BJ (cell line): ENCODE measurements around the gene FAM217A. TPM values are rescaled to one million over a fixed set of nuclear protein-coding genes. Genes with fewer than 3 reads are reported as not detected.

Experiments
- CTCF ChIA-PET: fragments of 350-600 bp; formaldehyde crosslinking; extraction: SDS; loops from one replicate; lab custom pipeline; 2021; ENCODE audit warnings: antibody characterized with exemption, inconsistent platforms; lab: Yijun Ruan, JAX
- POLR2A ChIA-PET: fragments of 300-600 bp; sonication (Branson Sonifier 250); formaldehyde crosslinking; extraction: SDS; loops from one replicate; lab custom pipeline; 2021; ENCODE audit warnings: antibody characterized with exemption; lab: Charles Lee
- DNase-seq: peaks from one replicate; pipeline ENCODE4 v3.0.0-alpha.2; 2011; ENCODE audit warnings: low read depth
- H3K27me3 ChIP-seq: 2 replicates; pipeline ENCODE4 v1.6.0; 2011; ENCODE audit warnings: low read length; ENCODE audit not compliant: control insufficient read depth, insufficient read depth
- H3K36me3 ChIP-seq: 2 replicates; pipeline ENCODE4 v1.5.1; 2011; ENCODE audit warnings: low read length; ENCODE audit not compliant: control insufficient read depth, insufficient read depth
- H3K4me3 ChIP-seq: 2 replicates; pipeline ENCODE4 v1.5.1; 2011; ENCODE audit warnings: low read depth, mild to moderate bottlenecking, control low read depth, low read length
- CTCF ChIP-seq: IDR thresholded peaks from 2 replicates; pipeline ENCODE4 v1.5.1; 2011; ENCODE audit warnings: low read depth, mild to moderate bottlenecking, control low read depth, inconsistent platforms, low read length, moderate library complexity; ENCODE audit not compliant: insufficient read depth
- polyA plus RNA-seq: library from polyadenylated mRNA; depleted of rRNA; stranded (reverse); fragments of >200 nt; gene quantifications from 2 replicates; pipeline ENCODE4 v1.2.3, GENCODE V29; 2011

FAM217A gene
- polyA plus RNA-seq, 1 experiment = not detected

DNA sequence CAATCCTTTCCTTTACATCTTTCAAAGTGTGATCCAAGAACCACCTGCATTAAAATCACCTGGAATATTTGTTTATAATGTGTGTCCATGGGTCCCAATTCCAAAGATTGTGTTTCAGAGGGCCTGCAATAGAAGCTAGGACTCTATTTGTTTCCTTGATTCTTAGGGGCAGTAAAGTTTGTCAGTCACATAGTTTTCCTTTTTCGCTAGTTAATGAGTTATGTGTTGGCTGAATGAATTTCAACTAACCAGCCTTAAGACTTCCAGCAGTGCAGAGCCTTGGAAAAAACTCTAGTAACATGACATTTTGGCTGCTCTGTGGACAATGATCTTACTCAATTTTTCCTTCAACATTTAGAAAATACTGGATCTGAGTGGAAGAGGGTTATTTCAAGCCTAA lies 11.3 kb downstream of the FAM217A start:
- ChIA-PET CTCF (interaction anchor here (0.8 kb wide), 1 partner anchor 49 kb away, joined by 3 read pairs; no protein-coding TSS in a partner anchor), POLR2A (no interaction called here)
- no peak for DNase-seq
- H3K36me3 ChIP-seq = peaks cover 1% of the 10 kb centered on the region; the same call in 1 of the 2 replicates
- no peak for TF ChIP-seq CTCF
- H3K27me3 ChIP-seq = no peaks in the 10 kb centered on the region
- no peak overlapping the region for H3K4me3 ChIP-seq

DNA sequence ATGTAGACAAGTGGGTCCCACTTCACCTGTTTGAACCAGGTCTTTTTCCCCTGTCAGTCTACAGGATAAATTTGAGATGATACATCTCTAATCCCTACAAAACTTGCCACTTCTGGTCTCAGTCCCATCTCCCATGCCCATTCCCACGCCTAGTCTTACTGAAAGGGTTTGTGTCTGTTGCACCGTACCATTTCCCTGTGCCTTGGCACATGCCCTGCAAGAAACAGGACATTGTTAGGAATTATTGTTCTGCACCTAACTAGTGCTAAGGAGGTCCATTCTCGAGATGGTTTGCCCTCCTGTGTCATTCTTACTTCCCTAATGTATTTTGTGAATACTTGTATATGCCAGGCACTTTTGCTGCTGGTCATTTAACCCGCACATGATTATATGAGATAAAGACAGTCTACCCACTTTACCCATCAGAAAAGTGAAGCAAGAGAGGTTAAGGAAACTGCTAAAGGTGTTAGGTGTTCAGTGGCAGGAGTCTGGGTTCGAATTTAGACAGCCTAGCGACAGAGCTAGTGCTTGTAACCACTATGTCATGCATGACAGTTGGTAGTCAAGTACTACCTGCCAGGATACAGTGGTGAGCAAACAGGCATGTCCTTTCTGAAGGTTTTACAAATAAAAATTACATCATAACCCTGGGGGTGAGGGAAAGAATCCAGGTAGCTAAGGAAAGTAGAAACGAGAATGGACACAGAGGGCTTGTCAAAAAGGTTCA lies 12.7 kb downstream of the FAM217A start:
- H3K27me3 ChIP-seq = no peaks in the 10 kb centered on the region
- no peak for DNase-seq
- peaks cover 1% of the 10 kb centered on the region; the same call in 1 of the 2 replicates for H3K36me3 ChIP-seq
- no peak overlapping the region for H3K4me3 ChIP-seq
- ChIA-PET POLR2A (no interaction called here), CTCF (interaction anchor here (1.0 kb wide), 2 partner anchors 11 to 13 kb away, joined by 3 to 4 read pairs; no protein-coding TSS in a partner anchor)
- no peak for TF ChIP-seq CTCF

GRCh38 chr6:4059115-4059777 lies 19.7 kb downstream of the FAM217A start:
- H3K36me3 ChIP-seq = peaks cover 7% of the 10 kb centered on the region
- DNase-seq = peak; percentile 50
- ChIA-PET POLR2A (no interaction called here), CTCF (interaction anchor here (0.6 to 7.1 kb wide), 7 partner anchors 9 to 97 kb away, joined by 3 to 46 read pairs (median 4); no protein-coding TSS in a partner anchor)
- no peak overlapping the region for H3K4me3 ChIP-seq
- H3K27me3 ChIP-seq = no peaks in the 10 kb centered on the region
- peak; percentile 44 for TF ChIP-seq CTCF

- no peaks in the 10 kb centered on the region for H3K27me3 ChIP-seq
- peaks cover 8% of the 10 kb centered on the region for H3K36me3 ChIP-seq
- TF ChIP-seq CTCF = no peak
- H3K4me3 ChIP-seq = no peak overlapping the region
- POLR2A ChIA-PET = no interaction called here
- no peak for DNase-seq
- CTCF ChIA-PET = interaction anchor here (1.5 to 7.1 kb wide), 3 partner anchors 36 to 153 kb away, joined by 3 to 46 read pairs (median 8); a partner anchor contains a TSS
Measured at GRCh38 chr6:4057036-4057435, 21.9 kb downstream of the FAM217A start.
